ENCODE results near the gene ZNF385A. TPM values are rescaled to one million over a fixed set of nuclear protein-coding genes. Genes with fewer than 3 reads are reported as not detected.

The ZNF385A gene
- total RNA-seq: 0.66 and 1.2 TPM in 2 replicates

DNA sequence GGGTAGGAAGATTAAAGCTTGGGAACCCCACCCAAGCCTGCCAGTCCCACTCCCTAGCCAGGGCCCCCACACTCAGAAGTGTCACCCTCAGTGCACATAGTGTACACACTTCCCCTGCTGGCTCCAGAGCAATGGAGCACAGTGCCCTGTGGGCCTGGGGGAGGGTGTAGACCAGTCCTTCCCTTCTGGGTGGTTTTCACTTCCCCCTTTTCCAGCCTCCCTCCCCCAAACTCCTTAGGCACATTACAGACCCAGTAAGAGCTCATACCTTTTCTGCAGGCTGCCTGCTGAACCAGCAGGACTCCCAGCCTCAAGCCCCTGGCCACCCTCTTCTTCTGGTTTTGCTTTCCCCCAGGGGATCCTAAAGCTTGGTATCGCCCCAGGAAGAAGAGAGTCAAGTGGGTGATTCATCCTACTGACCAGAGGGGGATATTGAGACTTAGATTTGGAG is at the start of gene ZNF385A:
ZNF385A (minus strand) TSS at position 143 of the 451 bp plus-strand sequence. CDS start 219 bp downstream, outside the sequence.
- intact Hi-C loops (cut with micrococcal nuclease): no loop called here

- intact Hi-C loops (cut with micrococcal nuclease): loop anchor here (1.0 kb wide), 1 partner anchor 13 kb away; the partner anchor contains the start of gene ITGA5
Measured at GRCh38 chr12:54432815-54433164, 48.3 kb upstream of the ZNF385A start.

- intact Hi-C loops (cut with micrococcal nuclease): loop anchor here (1.0 kb wide), 1 partner anchor 13 kb away; the partner anchor contains the start of gene ITGA5
Measured at GRCh38 chr12:54431911-54432814, 47.6 kb upstream of the ZNF385A start.

- intact Hi-C loops (cut with micrococcal nuclease): no loop called here
Measured at GRCh38 chr12:54430471-54431069, 46.0 kb upstream of the ZNF385A start.

- intact Hi-C loops (cut with micrococcal nuclease): no loop called here
Measured at GRCh38 chr12:54429014-54429471, 44.5 kb upstream of the ZNF385A start.

GRCh38 chr12:54428050-54429013 is 43.8 kb upstream of the ZNF385A start:
- intact Hi-C loops (cut with micrococcal nuclease): no loop called here

DNA sequence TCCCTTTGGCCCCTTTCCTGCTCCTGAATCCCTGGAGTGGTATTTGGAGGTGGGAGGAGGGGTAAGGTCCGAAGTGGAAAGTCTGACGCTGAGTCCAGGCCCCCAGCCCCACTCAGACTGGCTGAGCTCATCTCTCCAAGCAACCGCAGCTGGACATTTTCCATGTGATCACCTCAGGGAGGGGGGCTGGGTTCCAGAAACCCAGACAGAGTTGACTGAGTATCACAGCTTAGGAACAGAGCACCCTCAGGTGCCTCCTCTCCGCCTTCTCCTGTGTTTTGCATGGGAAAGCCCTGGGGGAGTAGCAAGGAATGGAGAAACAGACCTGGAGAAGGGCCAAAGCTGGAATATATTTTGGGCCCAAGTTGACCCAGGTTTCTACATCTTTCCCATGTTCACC is 42.6 kb upstream of the ZNF385A start:
- intact Hi-C loops (cut with micrococcal nuclease): no loop called here

GRCh38 chr12:54426690-54427089 is 42.2 kb upstream of the ZNF385A start:
- intact Hi-C loops (cut with micrococcal nuclease): no loop called here

- intact Hi-C loops (cut with micrococcal nuclease): no loop called here
Measured at GRCh38 chr12:54425702-54426101, 41.2 kb upstream of the ZNF385A start.

DNA sequence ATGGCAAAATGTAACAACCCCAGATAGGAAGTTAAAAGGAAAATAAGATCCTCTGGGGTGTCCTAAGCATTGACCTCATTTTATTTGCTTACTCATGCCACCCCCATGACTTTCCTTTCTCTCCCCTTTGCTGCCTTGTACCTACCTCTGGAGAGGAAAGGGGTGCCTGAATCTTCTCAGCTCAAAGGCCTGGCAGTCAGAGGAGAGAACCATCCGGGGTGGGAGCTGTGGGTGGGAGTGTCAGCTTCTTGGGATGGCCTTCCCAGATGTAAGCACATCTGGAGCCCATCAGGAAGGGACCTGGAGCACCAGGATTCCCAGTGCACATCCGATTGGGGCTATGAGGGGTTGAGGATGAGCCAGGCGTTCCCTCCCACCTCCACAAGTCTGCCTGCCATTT is 39.7 kb upstream of the ZNF385A start:
- intact Hi-C loops (cut with micrococcal nuclease): no loop called here

GRCh38 chr12:54423816-54424150 is 39.2 kb upstream of the ZNF385A start:
- intact Hi-C loops (cut with micrococcal nuclease): no loop called here

GRCh38 chr12:54421879-54422250 is 37.3 kb upstream of the ZNF385A start:
- intact Hi-C loops (cut with micrococcal nuclease): loop anchor here (1.0 kb wide), 1 partner anchor 9 kb away; no protein-coding TSS in a partner anchor

GRCh38 chr12:54421175-54421878 is 36.8 kb upstream of the ZNF385A start:
- intact Hi-C loops (cut with micrococcal nuclease): loop anchor here (1.0 kb wide), 1 partner anchor 8 kb away; no protein-coding TSS in a partner anchor

GRCh38 chr12:54420766-54421144 is 36.2 kb upstream of the ZNF385A start:
- intact Hi-C loops (cut with micrococcal nuclease): loop anchor here (1.0 kb wide), 1 partner anchor 7 kb away; no protein-coding TSS in a partner anchor

- intact Hi-C loops (cut with micrococcal nuclease): loop anchor here (1.0 to 10.0 kb wide), 3 partner anchors 13 to 1296 kb away; partner anchors contain the start of gene BLOC1S1
Measured at GRCh38 chr12:54419088-54419887, 34.8 kb upstream of the ZNF385A start, which contains the start of gene ITGA5. TSS of gene ITGA5 (minus strand) at chr12:54419266. CDS start at chr12:54419198, 68 bp downstream.

- intact Hi-C loops (cut with micrococcal nuclease): loop anchor here (1.0 to 10.0 kb wide), 4 partner anchors 14 to 1296 kb away; partner anchors contain the start of genes BLOC1S1 and NCKAP1L
Measured at GRCh38 chr12:54418441-54419087, 34.0 kb upstream of the ZNF385A start.

DNA sequence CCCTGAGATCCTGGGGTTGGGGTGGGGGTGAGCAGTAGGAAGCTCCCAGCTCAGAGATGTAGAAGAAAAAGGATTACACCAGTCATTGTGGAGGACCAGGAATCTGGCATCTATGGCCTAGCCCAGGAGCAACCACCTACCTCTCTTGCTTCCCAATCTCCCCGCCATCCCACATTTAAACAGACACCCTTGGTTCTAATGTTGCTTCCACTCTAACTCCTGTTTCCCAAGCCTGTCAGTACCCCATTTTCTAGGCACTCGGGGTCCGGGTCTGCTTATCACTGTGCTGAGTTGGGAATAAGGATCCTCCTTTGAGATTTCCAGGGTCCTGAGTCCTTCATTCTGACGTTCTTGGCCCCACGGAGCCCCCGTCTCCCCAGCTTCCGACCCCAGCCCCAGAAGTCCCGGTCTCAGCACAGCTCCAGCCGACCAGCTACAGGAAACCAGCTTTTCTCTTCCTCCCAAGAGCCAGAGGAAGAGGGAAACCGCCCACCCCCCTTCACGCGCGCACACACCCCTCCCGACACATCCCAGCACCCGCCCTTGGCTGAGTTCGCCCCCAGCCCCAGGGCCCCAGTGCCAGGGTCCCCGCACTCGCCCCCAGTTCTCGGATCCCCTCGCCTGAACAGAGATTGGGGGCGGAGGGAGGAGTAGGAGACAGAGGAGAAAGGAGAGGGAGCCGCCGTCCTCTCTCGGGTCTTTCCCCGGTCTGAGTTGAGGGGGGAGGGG is 33.3 kb upstream of the ZNF385A start:
- intact Hi-C loops (cut with micrococcal nuclease): loop anchor here (1.0 to 10.0 kb wide), 2 partner anchors 79 to 1297 kb away; partner anchors contain the start of genes BLOC1S1 and NCKAP1L
